GM12872 (cell line): ENCODE measurements around the gene C1orf122.

Experiments used
- TF ChIP-seq, protein P1 (sequence below): IDR thresholded peaks from 3 replicates; pipeline ENCODE4 v1.5.1; 2011; ENCODE audit warnings: low read depth, mild to moderate bottlenecking, low read length, moderate library complexity; ENCODE audit not compliant: insufficient read depth

C1orf122 gene

DNA sequence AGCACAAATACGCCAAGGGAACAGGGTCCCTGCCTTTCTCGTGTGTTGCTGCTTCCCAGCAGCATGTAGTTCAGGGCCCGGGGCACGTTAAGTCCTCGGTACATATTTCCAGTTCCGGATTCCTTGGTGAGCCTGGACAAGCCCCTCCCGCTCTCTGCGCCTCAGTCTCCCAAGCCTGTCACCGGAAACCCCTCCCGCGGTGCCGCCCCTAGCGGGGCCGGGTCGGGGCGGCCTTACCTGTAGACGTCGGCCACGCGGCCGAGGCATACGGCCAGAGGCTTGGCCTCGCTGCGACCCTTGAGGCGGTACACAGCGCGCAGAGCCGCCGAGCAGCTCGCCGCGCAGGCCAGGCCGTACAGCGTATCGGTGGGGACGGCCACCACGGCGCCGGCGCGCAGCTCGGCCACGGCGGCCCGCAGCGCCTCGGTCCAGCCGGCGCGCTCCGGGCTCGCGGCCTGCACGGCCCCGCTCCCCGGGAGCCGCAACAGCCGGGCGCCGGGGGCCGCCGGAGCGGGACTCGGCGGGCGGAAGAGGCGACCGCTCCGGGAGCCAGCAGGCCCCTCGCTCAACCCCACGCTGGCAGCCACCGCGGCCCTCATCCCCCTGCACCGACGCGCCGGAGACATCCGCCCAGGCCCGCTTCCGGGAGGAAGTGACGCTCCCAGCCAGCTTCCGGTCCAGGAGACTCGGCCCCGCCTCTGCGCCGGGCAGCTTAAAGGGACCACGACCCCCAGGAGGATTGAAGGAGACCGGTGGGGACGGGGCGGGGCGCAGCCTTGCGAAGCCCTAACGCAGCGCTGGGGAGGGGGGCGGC lies at the start of gene C1orf122, which contains the start of gene YRDC:
TSS of gene C1orf122 (plus strand) at position 236 of the 814 bp plus-strand sequence. CDS start 615 bp downstream, outside the sequence.
TSS of gene YRDC (minus strand) at position 654 of the 814 bp plus-strand sequence. CDS start at position 626, 28 bp downstream.
- TF ChIP-seq, protein P1, sequence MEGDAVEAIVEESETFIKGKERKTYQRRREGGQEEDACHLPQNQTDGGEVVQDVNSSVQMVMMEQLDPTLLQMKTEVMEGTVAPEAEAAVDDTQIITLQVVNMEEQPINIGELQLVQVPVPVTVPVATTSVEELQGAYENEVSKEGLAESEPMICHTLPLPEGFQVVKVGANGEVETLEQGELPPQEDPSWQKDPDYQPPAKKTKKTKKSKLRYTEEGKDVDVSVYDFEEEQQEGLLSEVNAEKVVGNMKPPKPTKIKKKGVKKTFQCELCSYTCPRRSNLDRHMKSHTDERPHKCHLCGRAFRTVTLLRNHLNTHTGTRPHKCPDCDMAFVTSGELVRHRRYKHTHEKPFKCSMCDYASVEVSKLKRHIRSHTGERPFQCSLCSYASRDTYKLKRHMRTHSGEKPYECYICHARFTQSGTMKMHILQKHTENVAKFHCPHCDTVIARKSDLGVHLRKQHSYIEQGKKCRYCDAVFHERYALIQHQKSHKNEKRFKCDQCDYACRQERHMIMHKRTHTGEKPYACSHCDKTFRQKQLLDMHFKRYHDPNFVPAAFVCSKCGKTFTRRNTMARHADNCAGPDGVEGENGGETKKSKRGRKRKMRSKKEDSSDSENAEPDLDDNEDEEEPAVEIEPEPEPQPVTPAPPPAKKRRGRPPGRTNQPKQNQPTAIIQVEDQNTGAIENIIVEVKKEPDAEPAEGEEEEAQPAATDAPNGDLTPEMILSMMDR: no peak

DNA sequence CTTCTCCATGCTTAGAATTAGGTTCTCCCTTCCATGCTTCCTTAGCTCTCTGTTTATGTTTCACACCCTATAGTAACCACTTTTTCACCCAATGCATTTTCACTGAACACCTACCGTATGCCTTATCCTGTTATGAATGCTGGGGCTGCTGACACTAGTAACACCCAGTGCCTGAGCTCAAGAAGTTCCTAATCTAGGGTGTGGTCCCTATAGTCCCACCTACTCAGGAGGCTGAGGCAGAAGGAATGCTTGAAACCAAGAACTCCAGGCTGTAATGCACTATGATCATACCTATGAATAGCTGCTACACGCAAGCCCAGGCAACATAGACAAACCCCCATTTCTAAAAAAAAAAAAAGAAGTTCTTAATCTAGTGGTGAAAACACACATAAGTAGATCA lies 48.1 kb upstream of the C1orf122 start:
- TF ChIP-seq, protein P1: no peak

DNA sequence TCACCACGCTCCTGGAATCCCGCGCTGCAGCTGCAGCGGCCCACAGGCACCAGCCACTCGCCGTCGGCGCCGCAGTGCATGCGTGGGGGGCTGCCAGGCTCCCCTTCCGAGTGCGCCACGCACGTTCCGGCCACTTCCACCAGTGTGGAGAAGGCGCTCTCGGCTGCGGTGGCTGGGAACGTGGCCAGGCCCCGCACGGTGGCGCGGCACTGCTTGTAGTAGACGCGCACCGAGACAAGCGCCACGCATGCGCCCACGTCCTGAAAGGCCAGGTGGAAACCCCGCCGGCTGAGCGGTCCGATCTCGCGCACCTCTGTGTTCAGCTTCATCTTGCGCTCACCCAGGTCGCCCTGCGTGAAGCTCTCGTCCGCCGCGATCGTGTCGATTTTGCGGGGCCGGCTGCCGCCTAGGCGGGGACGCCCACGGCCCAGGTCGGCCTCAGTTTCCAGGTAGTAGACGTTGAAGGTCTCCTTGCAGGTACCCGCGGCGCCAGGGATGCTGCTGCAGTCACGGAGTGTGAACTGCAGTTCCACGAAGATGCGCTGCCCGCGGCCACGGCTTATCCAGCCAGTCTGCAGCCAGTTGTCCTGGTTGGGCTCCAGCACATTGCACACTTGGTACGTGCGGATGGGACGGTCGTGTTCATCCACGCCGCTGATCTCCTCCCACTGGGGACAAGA lies 46.0 kb upstream of the C1orf122 start:
- TF ChIP-seq, protein P1: no peak

DNA sequence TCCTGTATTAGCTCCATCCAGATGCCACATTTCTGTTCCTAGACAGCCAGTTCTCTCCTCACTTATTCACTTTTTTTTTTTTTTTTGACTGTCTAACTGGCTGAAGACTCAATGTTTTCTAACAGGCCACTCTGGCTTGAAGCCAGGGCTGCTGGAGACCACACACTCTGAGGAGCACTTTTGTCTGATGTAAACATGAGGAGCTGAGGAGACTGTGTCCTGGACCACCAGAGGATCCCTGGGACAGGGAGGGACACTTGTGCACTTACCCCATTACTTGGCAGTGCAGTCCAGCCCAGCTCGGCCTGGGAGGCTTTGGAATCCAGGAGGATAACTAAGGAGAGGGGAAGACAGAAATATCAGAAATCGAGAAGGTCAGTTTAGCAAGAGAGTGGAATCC lies 45.1 kb upstream of the C1orf122 start:
- TF ChIP-seq, protein P1: no peak

DNA sequence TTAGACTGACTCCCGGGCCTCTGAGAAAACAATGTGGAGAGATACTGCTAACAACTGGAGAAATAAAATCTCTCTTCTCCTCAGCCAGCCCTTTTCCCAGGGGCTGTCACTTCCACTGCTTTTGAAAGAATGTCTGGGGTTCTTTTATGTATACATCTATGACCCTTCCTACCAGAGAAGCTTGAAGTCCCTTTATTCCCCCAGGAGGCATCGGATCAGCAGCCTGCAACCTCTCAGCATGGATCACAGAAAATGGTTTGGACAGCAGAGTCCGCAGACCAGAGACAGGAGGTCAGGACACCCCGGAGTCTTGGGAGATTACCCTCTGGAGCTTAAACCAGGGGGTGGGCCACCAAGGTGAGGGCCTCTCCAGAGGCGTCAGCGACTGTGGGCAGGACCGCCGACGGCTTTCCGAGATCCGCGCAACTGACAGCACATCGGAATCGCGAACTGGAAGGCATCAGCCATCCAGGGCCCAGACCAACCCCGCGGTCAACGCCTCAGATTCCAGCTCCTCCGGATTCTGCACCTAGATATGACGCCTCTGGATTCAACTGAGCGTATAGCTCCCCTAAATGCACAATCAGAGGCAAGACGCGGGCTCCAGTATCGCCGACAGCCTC lies 43.7 kb upstream of the C1orf122 start:
- TF ChIP-seq, protein P1: no peak

DNA sequence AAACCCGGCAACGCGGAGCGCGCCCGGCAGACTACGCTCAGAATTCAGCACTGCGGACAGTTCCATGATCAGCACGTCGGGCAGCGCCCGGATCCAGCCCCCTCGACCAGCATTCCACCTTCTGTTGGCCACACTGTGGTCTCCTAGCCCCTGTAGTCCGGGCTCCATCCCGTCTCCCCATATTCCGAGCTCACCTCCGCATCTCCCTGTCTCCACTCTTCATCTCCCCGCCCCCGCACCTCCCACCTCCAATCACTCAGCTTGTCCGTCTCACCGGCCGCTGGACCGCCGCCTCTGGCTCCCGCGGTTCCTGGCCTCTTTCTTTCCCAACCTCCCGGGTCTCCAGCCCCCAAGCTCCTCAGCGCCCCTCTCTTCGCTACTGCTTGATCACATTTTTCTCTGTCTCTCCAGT lies 43.2 kb upstream of the C1orf122 start:
- TF ChIP-seq, protein P1: no peak

DNA sequence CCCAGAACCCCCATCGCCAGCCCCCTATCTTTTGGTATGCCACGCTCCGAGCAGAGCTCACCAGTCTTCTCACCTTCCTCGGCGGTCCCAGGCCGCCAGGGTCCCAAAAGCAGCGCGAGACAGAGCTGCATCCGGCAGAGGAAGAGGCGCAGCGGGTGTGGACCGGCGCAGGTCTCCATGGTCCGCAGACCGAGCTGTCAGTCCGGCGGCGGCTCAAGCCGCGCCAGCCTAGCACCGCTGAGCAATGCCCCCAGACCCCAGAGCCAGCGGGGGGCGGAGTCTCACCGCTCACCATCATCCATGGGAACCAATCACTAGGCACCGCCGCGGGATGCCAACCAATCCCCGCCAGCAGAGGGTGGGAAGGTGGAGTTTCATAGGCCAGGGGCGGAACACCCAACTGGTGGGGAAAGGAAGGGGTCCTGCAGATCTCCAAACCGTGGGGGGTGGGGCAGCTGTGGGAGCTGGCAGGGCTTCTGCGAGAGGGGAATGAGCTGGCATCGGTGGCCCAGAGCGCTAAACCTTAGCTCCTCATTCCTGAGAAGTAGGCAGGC lies 42.6 kb upstream of the C1orf122 start, which contains the start of gene EPHA10:
TSS of gene EPHA10 (minus strand) at position 233 of the 554 bp plus-strand sequence. CDS start at position 179, 54 bp downstream.
- TF ChIP-seq, protein P1: no peak
